ENCODE data around the gene PSMD1.
A peak's percentile ranks its signal among the peaks of the same experiment; 100 is the strongest.
"Not testable (repeated sequence)": the region's sequence is repeated elsewhere in the genome, so short reads cannot be mapped to it uniquely, and the experiment has no call there.

Gene PSMD1

GRCh38 chr2:231053846-231054245 lies 2.8 kb upstream of the PSMD1 start:
- DNase-seq (ENCODE audit: low read depth, low spot score): no peak

- DNase-seq (ENCODE audit: low read depth, low spot score): no peak
Measured at GRCh38 chr2:231057590-231057989, 923 bp downstream of the PSMD1 start.

- DNase-seq (ENCODE audit: low read depth, low spot score): no peak
Measured at GRCh38 chr2:231058761-231059550, 2.3 kb downstream of the PSMD1 start.

GRCh38 chr2:231059756-231060155 lies 3.1 kb downstream of the PSMD1 start:
- DNase-seq (ENCODE audit: low read depth, low spot score): no peak

- DNase-seq (ENCODE audit: low read depth, low spot score): no peak
Measured at GRCh38 chr2:231062776-231063175, 6.1 kb downstream of the PSMD1 start.

- DNase-seq (ENCODE audit: low read depth, low spot score): no peak
Measured at GRCh38 chr2:231063347-231063746, 6.7 kb downstream of the PSMD1 start.

GRCh38 chr2:231065966-231066365 lies 9.3 kb downstream of the PSMD1 start:
- DNase-seq (ENCODE audit: low read depth, low spot score): no peak

- not testable (repeated sequence) for DNase-seq (ENCODE audit: low read depth, low spot score)
Measured at GRCh38 chr2:231067531-231067930, 10.9 kb downstream of the PSMD1 start.

GRCh38 chr2:231068525-231069222 lies 12.0 kb downstream of the PSMD1 start:
- no peak for DNase-seq (ENCODE audit: low read depth, low spot score)

- DNase-seq (ENCODE audit: low read depth, low spot score): no peak
Measured at GRCh38 chr2:231069379-231070054, 12.8 kb downstream of the PSMD1 start.

- DNase-seq (ENCODE audit: low read depth, low spot score): no peak
Measured at GRCh38 chr2:231084565-231084964, 27.9 kb downstream of the PSMD1 start.

GRCh38 chr2:231088754-231089153 lies 32.1 kb downstream of the PSMD1 start:
- DNase-seq (ENCODE audit: low read depth, low spot score): no peak

- no peak for DNase-seq (ENCODE audit: low read depth, low spot score)
Measured at GRCh38 chr2:231093933-231094332, 37.3 kb downstream of the PSMD1 start.

- DNase-seq (ENCODE audit: low read depth, low spot score): no peak
Measured at GRCh38 chr2:231094736-231095346, 38.2 kb downstream of the PSMD1 start.

- DNase-seq (ENCODE audit: low read depth, low spot score): peak; percentile 25
Measured at GRCh38 chr2:231099918-231100317, 43.3 kb downstream of the PSMD1 start.

GRCh38 chr2:231100321-231100720 lies 43.7 kb downstream of the PSMD1 start:
- DNase-seq (ENCODE audit: low read depth, low spot score): not testable (repeated sequence)

- no peak for DNase-seq (ENCODE audit: low read depth, low spot score)
Measured at GRCh38 chr2:231100990-231101389, 44.3 kb downstream of the PSMD1 start.

GRCh38 chr2:231102772-231103171 lies 46.1 kb downstream of the PSMD1 start:
- no peak for DNase-seq (ENCODE audit: low read depth, low spot score)

GRCh38 chr2:231104115-231104713 lies 47.5 kb downstream of the PSMD1 start:
- peak; percentile 31 for DNase-seq (ENCODE audit: low read depth, low spot score)

GRCh38 chr2:231110551-231110950 lies 53.9 kb downstream of the PSMD1 start:
- no peak for DNase-seq (ENCODE audit: low read depth, low spot score)

GRCh38 chr2:231111987-231112386 lies 55.3 kb downstream of the PSMD1 start:
- no peak for DNase-seq (ENCODE audit: low read depth, low spot score)

- no peak for DNase-seq (ENCODE audit: low read depth, low spot score)
Measured at GRCh38 chr2:231113489-231113888, 56.8 kb downstream of the PSMD1 start.

Measured in ELF-1 (cell line).